Panc1 (cell line): ENCODE measurements around the gene NCAPH2. TPM values are rescaled to one million over a fixed set of nuclear protein-coding genes. Genes with fewer than 3 reads are reported as not detected.

Experiments used
- ATAC-seq: fragments of 200-7000 bp; cut with Tn5 transposase; 2 replicates; pipeline ENCODE4 v1.9.1; 2020; ENCODE audit warnings: mild to moderate bottlenecking, moderate library complexity
- BruUV-seq: library from RNA; stranded (reverse); fragments of 400-500 nt; replicated peaks from 2 replicates; lab custom pipeline; 2021; lab: Mats Ljungman, UMichigan
- CTCF ChIA-PET: fragments of 300-600 bp; sonication (Branson Sonifier 250); formaldehyde crosslinking; loops from one replicate; lab custom pipeline; 2022; ENCODE audit warnings: antibody characterized with exemption; lab: Charles Lee
- POLR2A ChIA-PET: fragments of 300-600 bp; sonication (Branson Sonifier 250); formaldehyde crosslinking; loops from one replicate; lab custom pipeline; 2022; ENCODE audit warnings: antibody characterized with exemption; lab: Charles Lee
- DNase-seq: peaks from one replicate; pipeline ENCODE4 v3.0.0-alpha.2; 2010; ENCODE audit warnings: low read depth, low spot score
- H3K27ac ChIP-seq: 2 replicates; pipeline ENCODE4 v1.5.1; 2011; ENCODE audit warnings: mild to moderate bottlenecking, low read length, inconsistent platforms
- H3K27me3 ChIP-seq: fragments of 200-500 bp; sonication (Bioruptor generic); 2 replicates; pipeline ENCODE4 v1.6.0; 2014; ENCODE audit warnings: low read length, inconsistent platforms; ENCODE audit not compliant: control insufficient read depth, insufficient read depth
- H3K36me3 ChIP-seq: fragments of 200-500 bp; sonication (Bioruptor generic); 2 replicates; pipeline ENCODE4 v1.5.1; 2014; ENCODE audit warnings: inconsistent platforms, mild to moderate bottlenecking, low read length, moderate library complexity; ENCODE audit not compliant: control insufficient read depth, insufficient read depth
- H3K4me1 ChIP-seq: 2 replicates; pipeline ENCODE4 v1.5.1; 2011; ENCODE audit warnings: inconsistent platforms, mild to moderate bottlenecking, low read length, moderate library complexity; ENCODE audit not compliant: control insufficient read depth, insufficient read depth
- H3K4me3 ChIP-seq, 2 experiments: 2 replicates each; pipeline ENCODE4 v1.5.1; 2011 to 2012; ENCODE audit warnings: low read depth in 2 of 2, low read length in 2 of 2, mild to moderate bottlenecking in 2 of 2, inconsistent platforms in 1 of 2, moderate library complexity in 1 of 2
- H3K9me3 ChIP-seq: fragments of 200-500 bp; sonication (Bioruptor generic); 2 replicates; pipeline ENCODE4 v1.5.1; 2014; ENCODE audit warnings: low read depth, mild to moderate bottlenecking, inconsistent platforms, low read length, moderate library complexity; ENCODE audit not compliant: control insufficient read depth, insufficient read depth
- CTCF ChIP-seq: fragments of 450-650 bp; IDR thresholded peaks from 2 replicates; pipeline ENCODE4 v1.5.1; 2017; ENCODE audit warnings: mild to moderate bottlenecking
- POLR2AphosphoS5 ChIP-seq: IDR thresholded peaks from 2 replicates; pipeline ENCODE4 v1.6.1; 2012; ENCODE audit warnings: mild to moderate bottlenecking, low read depth, low read length, moderate library complexity
- REST ChIP-seq, 2 experiments: IDR thresholded peaks; 2 replicates each; pipeline ENCODE4 v1.6.1; 2011 to 2012; ENCODE audit warnings: low read depth in 2 of 2, control low read depth in 1 of 2, low read length in 1 of 2, mild to moderate bottlenecking in 1 of 2, moderate library complexity in 1 of 2; ENCODE audit not compliant: insufficient read depth in 1 of 2
- SIN3A ChIP-seq: IDR thresholded peaks from 2 replicates; pipeline ENCODE4 v1.6.1; 2012; ENCODE audit warnings: low read depth, mild to moderate bottlenecking, low read length, moderate library complexity, borderline replicate concordance; ENCODE audit not compliant: insufficient read depth
- TCF7L2 ChIP-seq: IDR thresholded peaks from 2 replicates; pipeline ENCODE4 v1.6.1; 2011; ENCODE audit warnings: mild to moderate bottlenecking, low read depth, low read length, inconsistent platforms
- in situ Hi-C: cut with HindIII; loops from 2 replicates; pipeline ENCODE4 v1.10.0; 2016; ENCODE audit warnings: low sequenced_read_pairs, low pct_unique_long_range_greater_than_20kb
- intact Hi-C: fragments of 100-400 bp; cut with micrococcal nuclease; formaldehyde crosslinking; loops from one replicate; pipeline ENCODE4 v1.10.0; 2022; ENCODE audit not compliant: unreplicated experiment
- total RNA-seq: library from RNA; stranded (reverse); gene quantifications from one replicate; pipeline ENCODE4 v1.2.1, GENCODE V29; 2021; ENCODE audit not compliant: unreplicated experiment

Gene NCAPH2
- total RNA-seq, 1 experiment from 2014 or later = 55.6 TPM

- ChIA-PET CTCF (interaction anchor here (0.7 kb wide), 1 partner anchor 281 kb away, joined by 7 read pairs; no protein-coding TSS in a partner anchor), POLR2A (no interaction called here)
- Histone ChIP-seq H3K4me3 (no peak overlapping the region), H3K36me3 (no peaks in the 10 kb centered on the region), H3K4me1 (peaks cover 13% of the 10 kb centered on the region), H3K27ac (no peak overlapping the region), H3K27me3 (no peaks in the 10 kb centered on the region), H3K9me3 (no peaks in the 10 kb centered on the region)
- ATAC-seq = no peak
- in situ Hi-C loops (no loop called here), intact Hi-C loops (no loop called here)
- TF ChIP-seq TCF7L2 = no peak
- no peak for TF ChIP-seq SIN3A
- no peak for TF ChIP-seq REST (IDR thresholded peaks at IDR 0.05; ENCODE audit: insufficient read depth in 1 of 2, low read depth in 2 of 2, low read length in 1 of 2)
- no peak for TF ChIP-seq POLR2AphosphoS5
- no peak for TF ChIP-seq CTCF
- BruUV-seq = no TSS peak
- DNase-seq = no peak
Observed at GRCh38 chr22:50489363-50490243, 18.4 kb upstream of the NCAPH2 start.

- no peak for TF ChIP-seq REST (IDR thresholded peaks at IDR 0.05; ENCODE audit: insufficient read depth in 1 of 2, low read depth in 2 of 2, low read length in 1 of 2)
- DNase-seq = no peak
- no peak overlapping the region for H3K27ac ChIP-seq
- H3K9me3 ChIP-seq = no peaks in the 10 kb centered on the region
- H3K4me3 ChIP-seq = no peak overlapping the region
- intact Hi-C loops = no loop called here
- no peak for ATAC-seq
- peaks cover 8% of the 10 kb centered on the region for H3K4me1 ChIP-seq
- ChIA-PET CTCF (no interaction called here), POLR2A (no interaction called here)
- in situ Hi-C loops = no loop called here
- no peaks in the 10 kb centered on the region for H3K36me3 ChIP-seq
- H3K27me3 ChIP-seq = no peaks in the 10 kb centered on the region
- BruUV-seq = no TSS peak
Observed at GRCh38 chr22:50490531-50491308, 17.3 kb upstream of the NCAPH2 start.
